Mucosa of descending colon (tissue), 3 donors: ENCODE results near the gene ENPP3. TPM values are rescaled to one million over a fixed set of nuclear protein-coding genes. Genes with fewer than 3 reads are reported as not detected.
A peak's percentile ranks its signal among the peaks of the same experiment; 100 is the strongest.

Source experiments
- ATAC-seq: fragments of 200-7000 bp; cut with Tn5 transposase; one replicate; pipeline ENCODE4 v1.9.1; 2020; ENCODE audit warnings: mild to moderate bottlenecking, moderate library complexity
- DNase-seq, 3 donors: peaks; one replicate each; pipeline ENCODE4 v3.0.0-alpha.2; 2020
- H3K36me3 ChIP-seq: fragments of 200-600 bp; one replicate; pipeline ENCODE4 v1.8.0; 2021; ENCODE audit warnings: low read depth, mild to moderate bottlenecking
- H3K4me1 ChIP-seq: fragments of 200-600 bp; one replicate; pipeline ENCODE4 v1.8.0; 2021; ENCODE audit warnings: low read depth, mild to moderate bottlenecking
- H3K4me3 ChIP-seq: fragments of 200-600 bp; one replicate; pipeline ENCODE4 v1.8.0; 2021; ENCODE audit warnings: mild to moderate bottlenecking
- H3K9me3 ChIP-seq: fragments of 200-600 bp; one replicate; pipeline ENCODE4 v1.8.0; 2021; ENCODE audit warnings: mild to moderate bottlenecking
- CTCF ChIP-seq: fragments of 200-600 bp; IDR thresholded peaks from one replicate; pipeline ENCODE4 v1.8.0; 2022; ENCODE audit warnings: antibody characterized with exemption, mild to moderate bottlenecking
- intact Hi-C, 2 donors: fragments of 100-400 bp; cut with DNase I in 1 of 2; cut with micrococcal nuclease in 1 of 2; formaldehyde crosslinking; loops; one replicate each; pipeline versions ENCODE4 v1.11.0 to v1.11.1; 2022; cut with DNase I, micrococcal nuclease
- long read RNA-seq, 2 donors: library from polyadenylated mRNA; unstranded; transcript quantifications; one replicate each; pipeline ENCODE4 v2.0.0, GENCODE V29; 2019 to 2021
- total RNA-seq, 3 donors: library from RNA; stranded (reverse); fragmentation: NEBNext Ultra II Directional in 2 of 3; extraction: Animal tissue kit (Norgen Biotek cat#: 25700) in 2 of 3; gene quantifications; one replicate each; pipeline versions ENCODE4 v1.2.1 to v1.2.4, GENCODE V29; 2021 to 2023
- donor health status: DM: no; HTN: no; CAD: no; lungs with moderate emphysema.
- donor health status: DM: no; HTN: no; CAD: no.
- donor health status: DM: no; HTN: yes; CAD: no.

ENPP3 gene
- total RNA-seq, result 10 to 100 TPM in 2 of 3 donors, 1 to 10 TPM in 1; 6.6 to 22.8 (median 19.5) TPM
- long read RNA-seq, donor 1, partial matches to known transcripts, result 0 of 3 reads
- long read RNA-seq, donor 1, other reads (novel, unspliced or antisense), result 1 of 3 reads
- long read RNA-seq, donor 2, partial matches to known transcripts, result 2 of 4 reads
- long read RNA-seq, donor 2, other reads (novel, unspliced or antisense), result 1 of 4 reads

GRCh38 chr6:131636880-131637792, at the start of gene ENPP3:
Gene ENPP3 (plus strand): TSS chr6:131637302. CDS start chr6:131637385, 83 bp downstream.
- H3K36me3 ChIP-seq, result no peaks in the 10 kb centered on the region
- TF ChIP-seq CTCF, result no peak
- DNase-seq, result peak in 1 of 3 donors; percentile 36
- peak; percentile 94 for ATAC-seq
- H3K4me3 ChIP-seq, result no peak within 1 kb of the TSS
- no peaks in the 10 kb centered on the region for H3K9me3 ChIP-seq
- H3K4me1 ChIP-seq, result no peaks in the 10 kb centered on the region
- intact Hi-C loops, result no loop called here

- DNase-seq, result no peak
- TF ChIP-seq CTCF, result no peak
- no peak overlapping the region for H3K4me3 ChIP-seq
- H3K36me3 ChIP-seq, result peaks cover 9% of the 10 kb centered on the region
- no peaks in the 10 kb centered on the region for H3K9me3 ChIP-seq
- no peaks in the 10 kb centered on the region for H3K4me1 ChIP-seq
- no peak for ATAC-seq
- intact Hi-C loops, result no loop called here
Observed at GRCh38 chr6:131587909-131588308, 49.2 kb upstream of the ENPP3 start.

GRCh38 chr6:131588643-131589042, 48.5 kb upstream of the ENPP3 start:
- ATAC-seq (no peak), DNase-seq (no peak)
- Histone ChIP-seq H3K4me1 (no peaks in the 10 kb centered on the region), H3K36me3 (peaks cover 9% of the 10 kb centered on the region), H3K9me3 (no peaks in the 10 kb centered on the region), H3K4me3 (no peak overlapping the region)
- intact Hi-C loops, result no loop called here
- no peak for TF ChIP-seq CTCF

- TF ChIP-seq CTCF, result no peak
- no peak for DNase-seq
- H3K4me3 ChIP-seq, result no peak overlapping the region
- no peak for ATAC-seq
- peaks cover 14% of the 10 kb centered on the region for H3K36me3 ChIP-seq
- H3K9me3 ChIP-seq, result no peaks in the 10 kb centered on the region
- no peaks in the 10 kb centered on the region for H3K4me1 ChIP-seq
- intact Hi-C loops, result no loop called here
Observed at GRCh38 chr6:131592935-131593334, 44.2 kb upstream of the ENPP3 start.

- peaks cover 25% of the 10 kb centered on the region for H3K36me3 ChIP-seq
- H3K9me3 ChIP-seq, result no peaks in the 10 kb centered on the region
- no peak for TF ChIP-seq CTCF
- no peak overlapping the region for H3K4me3 ChIP-seq
- ATAC-seq, result no peak
- no peaks in the 10 kb centered on the region for H3K4me1 ChIP-seq
- intact Hi-C loops, result no loop called here
- no peak for DNase-seq
Observed at GRCh38 chr6:131594074-131594473, 43.0 kb upstream of the ENPP3 start.
